Prostate gland (tissue), 2 donors: ENCODE results near the gene DISP2. TPM values are rescaled to one million over a fixed set of nuclear protein-coding genes. Genes with fewer than 3 reads are reported as not detected.

ENCODE experiments used
- DNase-seq: peaks from one replicate; pipeline ENCODE4 v3.0.0-alpha.2; 2019; ENCODE audit warnings: low spot score
- H3K27ac ChIP-seq, 2 donors: fragments of 200-600 bp; sonication (generic); 2 replicates each; pipeline ENCODE4 v1.5.1; 2017 to 2019
- H3K27me3 ChIP-seq: fragments of 200-600 bp; sonication (generic); replicated peaks from 2 replicates; pipeline ENCODE4 v1.5.1; 2019; ENCODE audit not compliant: insufficient read depth
- H3K36me3 ChIP-seq, 2 donors: fragments of 200-600 bp; sonication (generic); 1 replicate in 1 of 2; 2 replicates in 1 of 2; pipeline versions ENCODE4 v1.5.1 to v1.8.1; 2017 to 2019
- H3K4me1 ChIP-seq: fragments of 200-600 bp; sonication (generic); replicated peaks from 2 replicates; pipeline ENCODE4 v1.5.1; 2019
- H3K4me3 ChIP-seq, 2 donors: fragments of 200-600 bp; sonication (generic); 2 replicates each; pipeline ENCODE4 v1.5.1; 2017 to 2019
- H3K9me3 ChIP-seq: fragments of 200-600 bp; sonication (generic); 2 replicates; pipeline ENCODE4 v1.5.1; 2017
- POLR2A ChIP-seq: fragments of 450-650 bp; IDR thresholded peaks from one replicate; pipeline ENCODE4 v1.6.1; 2016; ENCODE audit warnings: antibody characterized with exemption, mild to moderate bottlenecking
- POLR2AphosphoS5 ChIP-seq: sonication (generic); formaldehyde crosslinking; IDR thresholded peaks from one replicate; pipeline ENCODE4 v1.6.1; 2017; ENCODE audit warnings: antibody characterized with exemption
- WGBS: methylation state at CpG from one replicate; pipeline ENCODE4 v1.1.5; 2018; 5-methylcytosine and 5-hydroxymethylcytosine counted together
- intact Hi-C: fragments of 100-400 bp; cut with DNase I; formaldehyde crosslinking; loops from one replicate; pipeline ENCODE4 v1.14.2; 2022
- total RNA-seq, 2 donors: library from RNA; depleted of rRNA; stranded (reverse); fragments of >200 nt; gene quantifications; one replicate each; pipeline ENCODE4 v1.1.0, GENCODE V29; 2016
- TF ChIP-seq, protein P1 (sequence below), 4 experiments: fragments of 200-600 bp in 2 of 4; fragments of 450-650 bp in 2 of 4; sonication (generic) in 2 of 4; IDR thresholded peaks; 1 replicate in 3 of 4; 2 replicates in 1 of 4; pipeline ENCODE4 v1.5.1; 2016 to 2019; ENCODE audit warnings: antibody characterized with exemption in 4 of 4, mild to moderate bottlenecking in 2 of 4, moderate library complexity in 2 of 4

The DISP2 gene
- total RNA-seq, 2 donors from 2014 or later, result 0.27 to 1.6 TPM

DNA sequence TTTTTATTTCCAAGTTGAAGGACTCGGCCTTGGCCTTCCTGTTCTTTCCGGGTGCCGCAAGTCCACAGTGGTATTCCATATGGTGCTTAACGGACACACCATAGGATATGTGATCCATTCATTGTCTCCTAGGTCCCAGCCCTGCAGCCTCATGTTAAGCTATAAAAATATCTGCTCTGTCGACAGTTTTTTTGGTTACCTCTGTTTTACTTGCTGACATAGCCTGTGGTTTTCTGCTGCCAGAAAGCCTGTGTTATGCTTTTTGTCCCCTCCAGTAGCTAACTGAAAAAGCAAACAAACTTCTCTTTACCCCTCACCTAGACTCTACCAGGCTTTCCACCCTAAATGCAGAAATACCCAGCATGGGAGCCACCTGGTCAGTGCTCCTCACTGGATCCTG lies 29.3 kb upstream of the DISP2 start:
- no peaks in the 10 kb centered on the region for H3K27me3 ChIP-seq
- intact Hi-C loops, result no loop called here
- H3K4me3 ChIP-seq, result no peak overlapping the region
- H3K4me1 ChIP-seq, result peaks cover 4% of the 10 kb centered on the region
- H3K27ac ChIP-seq, result no peak overlapping the region
- no peaks in the 10 kb centered on the region for H3K9me3 ChIP-seq
- WGBS, result 71% methylated on average over 5 of the region's 5 CpGs
- no peak for DNase-seq
- TF ChIP-seq, protein P1, sequence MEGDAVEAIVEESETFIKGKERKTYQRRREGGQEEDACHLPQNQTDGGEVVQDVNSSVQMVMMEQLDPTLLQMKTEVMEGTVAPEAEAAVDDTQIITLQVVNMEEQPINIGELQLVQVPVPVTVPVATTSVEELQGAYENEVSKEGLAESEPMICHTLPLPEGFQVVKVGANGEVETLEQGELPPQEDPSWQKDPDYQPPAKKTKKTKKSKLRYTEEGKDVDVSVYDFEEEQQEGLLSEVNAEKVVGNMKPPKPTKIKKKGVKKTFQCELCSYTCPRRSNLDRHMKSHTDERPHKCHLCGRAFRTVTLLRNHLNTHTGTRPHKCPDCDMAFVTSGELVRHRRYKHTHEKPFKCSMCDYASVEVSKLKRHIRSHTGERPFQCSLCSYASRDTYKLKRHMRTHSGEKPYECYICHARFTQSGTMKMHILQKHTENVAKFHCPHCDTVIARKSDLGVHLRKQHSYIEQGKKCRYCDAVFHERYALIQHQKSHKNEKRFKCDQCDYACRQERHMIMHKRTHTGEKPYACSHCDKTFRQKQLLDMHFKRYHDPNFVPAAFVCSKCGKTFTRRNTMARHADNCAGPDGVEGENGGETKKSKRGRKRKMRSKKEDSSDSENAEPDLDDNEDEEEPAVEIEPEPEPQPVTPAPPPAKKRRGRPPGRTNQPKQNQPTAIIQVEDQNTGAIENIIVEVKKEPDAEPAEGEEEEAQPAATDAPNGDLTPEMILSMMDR (IDR thresholded peaks at IDR 0.05), result no peak
- no peak for TF ChIP-seq POLR2A
- no peak for TF ChIP-seq POLR2AphosphoS5
- no peaks in the 10 kb centered on the region for H3K36me3 ChIP-seq

DNA sequence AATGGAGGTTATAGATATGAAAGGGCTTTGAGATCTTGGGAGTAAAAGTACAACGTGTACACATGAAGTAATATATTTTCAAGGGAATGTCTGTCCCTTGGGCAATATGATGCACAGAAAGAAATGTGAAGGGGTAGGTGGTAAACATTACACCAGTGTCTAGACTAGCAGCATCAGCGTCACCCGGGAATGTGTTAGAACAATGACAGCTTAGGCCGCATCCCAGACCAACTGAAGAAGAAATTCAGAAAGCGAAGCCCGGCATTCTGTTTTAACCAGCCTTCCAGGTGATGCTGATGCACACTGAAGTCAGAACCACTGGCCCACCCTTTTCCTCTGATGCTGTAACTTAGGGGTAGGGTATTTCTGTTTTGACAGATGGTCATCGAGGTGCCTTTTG lies 28.2 kb upstream of the DISP2 start:
- DNase-seq, result no peak
- Histone ChIP-seq H3K27ac (no peak overlapping the region), H3K9me3 (no peaks in the 10 kb centered on the region), H3K4me1 (peaks cover under 1% of the 10 kb centered on the region), H3K27me3 (no peaks in the 10 kb centered on the region), H3K4me3 (no peak overlapping the region), H3K36me3 (no peaks in the 10 kb centered on the region)
- TF ChIP-seq, protein P1 (IDR thresholded peaks at IDR 0.05), result no peak
- TF ChIP-seq POLR2AphosphoS5, result no peak
- no peak for TF ChIP-seq POLR2A
- intact Hi-C loops, result no loop called here
- WGBS, result 78% methylated on average over 7 of the region's 7 CpGs

DNA sequence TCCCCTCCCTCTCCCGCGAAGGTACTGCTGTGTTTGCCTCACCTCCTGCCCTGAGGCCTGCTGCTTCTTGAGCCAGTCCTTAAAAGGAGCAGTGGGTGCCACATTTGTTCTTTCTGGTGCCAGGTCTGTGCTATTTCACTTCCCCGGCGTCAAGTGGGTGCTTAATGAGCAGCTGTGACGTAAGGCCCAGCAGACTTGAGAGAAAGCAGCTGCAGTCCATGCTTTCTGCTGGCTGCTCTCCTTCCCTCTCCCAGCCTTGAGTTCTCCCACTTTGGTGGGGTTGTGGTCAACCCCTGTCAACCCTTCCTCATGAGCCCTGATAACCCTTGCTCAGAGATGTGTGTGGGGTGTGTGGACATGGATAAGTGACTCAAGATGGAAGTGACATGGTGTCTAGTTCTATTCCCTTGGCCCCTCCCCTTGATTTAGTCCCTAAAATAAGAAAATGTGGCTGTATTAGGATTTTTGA lies 27.6 kb upstream of the DISP2 start:
- no peak overlapping the region for H3K27ac ChIP-seq
- H3K4me3 ChIP-seq, result no peak overlapping the region
- 45% methylated on average over 5 of the region's 5 CpGs for WGBS
- DNase-seq, result no peak
- no peaks in the 10 kb centered on the region for H3K36me3 ChIP-seq
- intact Hi-C loops, result no loop called here
- no peaks in the 10 kb centered on the region for H3K9me3 ChIP-seq
- TF ChIP-seq, protein P1 (IDR thresholded peaks at IDR 0.05), result no peak
- TF ChIP-seq POLR2A (no peak), POLR2AphosphoS5 (no peak)
- H3K4me1 ChIP-seq, result no peaks in the 10 kb centered on the region
- H3K27me3 ChIP-seq, result no peaks in the 10 kb centered on the region

DNA sequence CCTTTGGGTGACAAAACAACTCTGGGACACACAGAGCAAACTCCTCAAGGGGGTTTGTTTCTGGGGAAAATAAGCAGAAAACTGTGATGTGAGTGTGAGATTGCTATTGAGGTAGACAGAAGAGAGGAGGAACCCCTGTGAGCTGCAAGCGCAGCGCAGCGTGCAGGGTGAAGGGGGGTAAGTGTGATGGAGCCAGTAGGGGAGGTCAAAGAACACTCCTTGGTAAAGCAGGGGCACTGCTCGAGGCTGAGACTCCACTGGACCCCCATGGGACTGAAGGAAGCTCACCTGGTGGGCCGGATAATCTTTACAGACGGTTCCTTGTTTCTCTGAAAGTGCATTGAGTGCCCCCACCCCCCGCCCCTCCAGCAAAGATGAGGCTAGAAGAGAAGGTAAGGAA lies 27.0 kb upstream of the DISP2 start:
- H3K9me3 ChIP-seq, result no peaks in the 10 kb centered on the region
- no peak overlapping the region for H3K27ac ChIP-seq
- no peak overlapping the region for H3K4me3 ChIP-seq
- TF ChIP-seq, protein P1 (IDR thresholded peaks at IDR 0.05), result no peak
- TF ChIP-seq POLR2AphosphoS5, result no peak
- TF ChIP-seq POLR2A, result no peak
- H3K4me1 ChIP-seq, result no peaks in the 10 kb centered on the region
- no peaks in the 10 kb centered on the region for H3K27me3 ChIP-seq
- H3K36me3 ChIP-seq, result no peaks in the 10 kb centered on the region
- WGBS, result 90% methylated on average over 7 of the region's 7 CpGs
- no peak for DNase-seq
- intact Hi-C loops, result no loop called here

DNA sequence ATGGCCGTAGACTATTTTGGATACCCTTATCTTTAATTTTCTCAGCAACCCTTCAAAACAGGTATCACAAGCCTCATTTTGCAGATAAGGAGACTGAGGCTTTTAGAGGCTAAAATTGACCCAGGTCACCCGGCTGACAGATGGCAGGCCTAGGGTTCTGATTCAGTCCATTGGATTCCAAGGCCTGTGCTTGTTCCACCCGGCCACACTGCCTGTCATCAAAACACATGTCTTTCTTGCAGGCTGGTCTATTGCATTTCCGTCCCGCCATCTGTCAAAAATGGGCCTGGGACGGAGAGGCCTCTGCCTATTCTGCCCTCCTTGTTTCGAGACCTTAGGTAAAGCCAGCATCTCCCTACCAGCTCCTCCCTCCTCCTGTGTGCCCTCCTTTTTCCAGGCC lies 26.4 kb upstream of the DISP2 start:
- Histone ChIP-seq H3K27ac (no peak overlapping the region), H3K36me3 (no peaks in the 10 kb centered on the region), H3K9me3 (no peaks in the 10 kb centered on the region), H3K4me3 (no peak overlapping the region), H3K4me1 (no peaks in the 10 kb centered on the region), H3K27me3 (no peaks in the 10 kb centered on the region)
- TF ChIP-seq POLR2A (no peak), POLR2AphosphoS5 (no peak)
- TF ChIP-seq, protein P1 (IDR thresholded peaks at IDR 0.05), result no peak
- intact Hi-C loops, result no loop called here
- WGBS, result 94% methylated on average over 7 of the region's 7 CpGs
- no peak for DNase-seq
